GM15510 (cell line): Measurements from ENCODE around the gene PCDH10.

ENCODE experiments used
- POLR2A ChIP-seq: IDR thresholded peaks from 3 replicates; pipeline ENCODE4 v1.6.1; 2011; ENCODE audit warnings: borderline replicate concordance; ENCODE audit not compliant: insufficient read length; ENCODE audit errors: extremely low read depth

PCDH10 gene, protein sequence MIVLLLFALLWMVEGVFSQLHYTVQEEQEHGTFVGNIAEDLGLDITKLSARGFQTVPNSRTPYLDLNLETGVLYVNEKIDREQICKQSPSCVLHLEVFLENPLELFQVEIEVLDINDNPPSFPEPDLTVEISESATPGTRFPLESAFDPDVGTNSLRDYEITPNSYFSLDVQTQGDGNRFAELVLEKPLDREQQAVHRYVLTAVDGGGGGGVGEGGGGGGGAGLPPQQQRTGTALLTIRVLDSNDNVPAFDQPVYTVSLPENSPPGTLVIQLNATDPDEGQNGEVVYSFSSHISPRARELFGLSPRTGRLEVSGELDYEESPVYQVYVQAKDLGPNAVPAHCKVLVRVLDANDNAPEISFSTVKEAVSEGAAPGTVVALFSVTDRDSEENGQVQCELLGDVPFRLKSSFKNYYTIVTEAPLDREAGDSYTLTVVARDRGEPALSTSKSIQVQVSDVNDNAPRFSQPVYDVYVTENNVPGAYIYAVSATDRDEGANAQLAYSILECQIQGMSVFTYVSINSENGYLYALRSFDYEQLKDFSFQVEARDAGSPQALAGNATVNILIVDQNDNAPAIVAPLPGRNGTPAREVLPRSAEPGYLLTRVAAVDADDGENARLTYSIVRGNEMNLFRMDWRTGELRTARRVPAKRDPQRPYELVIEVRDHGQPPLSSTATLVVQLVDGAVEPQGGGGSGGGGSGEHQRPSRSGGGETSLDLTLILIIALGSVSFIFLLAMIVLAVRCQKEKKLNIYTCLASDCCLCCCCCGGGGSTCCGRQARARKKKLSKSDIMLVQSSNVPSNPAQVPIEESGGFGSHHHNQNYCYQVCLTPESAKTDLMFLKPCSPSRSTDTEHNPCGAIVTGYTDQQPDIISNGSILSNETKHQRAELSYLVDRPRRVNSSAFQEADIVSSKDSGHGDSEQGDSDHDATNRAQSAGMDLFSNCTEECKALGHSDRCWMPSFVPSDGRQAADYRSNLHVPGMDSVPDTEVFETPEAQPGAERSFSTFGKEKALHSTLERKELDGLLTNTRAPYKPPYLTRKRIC

GRCh38 chr4:133148690-133149363 lies at the start of gene PCDH10:
Gene PCDH10, plus strand, starts transcription at chr4:133149294. Its CDS starts 847 bp downstream, at chr4:133150141.
- TF ChIP-seq POLR2A = no peak

DNA sequence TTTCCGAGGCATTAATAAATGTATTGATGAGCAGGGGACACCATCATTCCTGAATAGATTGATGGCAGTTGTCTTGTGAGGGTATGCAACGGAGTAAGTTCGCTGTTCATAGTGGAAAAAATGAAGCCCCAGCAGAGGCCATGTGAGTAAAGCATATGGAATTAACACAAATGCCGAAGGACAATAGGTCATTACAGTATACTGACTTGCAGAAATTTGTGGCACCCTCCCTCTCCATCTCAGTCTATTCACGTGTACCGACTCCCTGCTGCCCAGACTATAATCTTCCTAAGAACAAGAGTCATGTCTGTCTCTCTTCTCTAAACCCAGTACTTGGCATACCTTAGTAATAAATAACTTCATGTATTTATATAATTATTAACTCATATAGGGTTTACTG lies 47.1 kb upstream of the PCDH10 start:
- TF ChIP-seq POLR2A = no peak

GRCh38 chr4:133102612-133103409 lies 46.3 kb upstream of the PCDH10 start:
- no peak for TF ChIP-seq POLR2A

GRCh38 chr4:133112641-133113040 lies 36.5 kb upstream of the PCDH10 start:
- no peak for TF ChIP-seq POLR2A

- TF ChIP-seq POLR2A = no peak
Observed at GRCh38 chr4:133124746-133125145, 24.3 kb upstream of the PCDH10 start.

DNA sequence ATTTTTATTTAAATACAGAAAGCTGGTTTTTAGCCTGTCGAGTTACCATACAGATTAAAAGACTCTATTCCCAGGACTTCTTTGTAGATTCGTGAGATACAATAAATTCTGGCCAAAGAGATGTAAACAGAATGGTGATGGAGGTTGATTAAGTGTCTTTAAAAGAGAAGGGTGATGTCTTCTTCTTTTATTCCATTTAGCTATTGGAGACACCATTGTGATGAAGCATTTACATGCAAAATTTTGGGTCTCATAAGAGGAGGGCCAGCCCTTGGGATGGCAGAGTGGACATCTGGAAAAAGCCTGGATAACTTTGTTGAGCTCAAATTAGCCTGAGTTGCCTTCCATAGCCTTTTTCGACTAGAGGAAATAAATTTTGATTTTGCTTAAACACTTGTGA lies 21.6 kb upstream of the PCDH10 start:
- no peak for TF ChIP-seq POLR2A

DNA sequence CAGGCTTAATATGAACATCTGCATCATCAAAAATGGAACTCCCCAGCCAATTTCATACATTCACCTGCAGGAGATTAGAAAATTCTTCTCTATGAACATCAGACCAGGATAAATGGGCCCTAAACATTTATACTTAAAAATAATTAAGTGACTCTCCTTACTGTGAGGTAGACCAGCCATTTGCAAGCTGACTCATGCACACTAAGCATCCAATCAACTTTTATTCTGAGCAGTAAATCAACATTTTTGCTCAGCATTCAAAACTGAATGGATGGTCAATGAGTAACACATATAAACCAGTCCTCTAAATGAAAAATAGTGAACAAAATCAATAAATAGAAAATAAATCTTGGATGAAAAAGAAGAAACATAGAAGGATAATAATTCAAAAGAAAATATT lies 19.9 kb upstream of the PCDH10 start:
- TF ChIP-seq POLR2A = no peak

DNA sequence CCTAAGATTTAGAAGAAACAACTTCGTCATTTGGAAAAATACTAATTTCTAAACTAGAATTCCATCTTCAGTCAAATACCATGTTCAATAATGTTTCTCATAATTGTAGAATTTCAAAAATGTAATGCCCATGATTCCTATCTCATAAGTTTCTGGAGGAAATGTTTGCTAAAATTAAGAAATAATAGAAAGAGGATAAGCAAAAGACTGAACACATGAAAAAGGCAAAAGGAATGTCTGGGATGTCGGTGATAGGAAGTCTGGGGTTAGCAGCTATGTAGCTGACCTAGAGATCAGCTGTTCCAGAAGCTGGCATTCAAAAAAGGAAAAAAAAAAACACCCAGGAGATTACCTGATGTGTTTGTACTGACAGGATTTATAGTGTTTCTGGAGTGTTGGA lies 18.9 kb upstream of the PCDH10 start:
- TF ChIP-seq POLR2A = no peak

DNA sequence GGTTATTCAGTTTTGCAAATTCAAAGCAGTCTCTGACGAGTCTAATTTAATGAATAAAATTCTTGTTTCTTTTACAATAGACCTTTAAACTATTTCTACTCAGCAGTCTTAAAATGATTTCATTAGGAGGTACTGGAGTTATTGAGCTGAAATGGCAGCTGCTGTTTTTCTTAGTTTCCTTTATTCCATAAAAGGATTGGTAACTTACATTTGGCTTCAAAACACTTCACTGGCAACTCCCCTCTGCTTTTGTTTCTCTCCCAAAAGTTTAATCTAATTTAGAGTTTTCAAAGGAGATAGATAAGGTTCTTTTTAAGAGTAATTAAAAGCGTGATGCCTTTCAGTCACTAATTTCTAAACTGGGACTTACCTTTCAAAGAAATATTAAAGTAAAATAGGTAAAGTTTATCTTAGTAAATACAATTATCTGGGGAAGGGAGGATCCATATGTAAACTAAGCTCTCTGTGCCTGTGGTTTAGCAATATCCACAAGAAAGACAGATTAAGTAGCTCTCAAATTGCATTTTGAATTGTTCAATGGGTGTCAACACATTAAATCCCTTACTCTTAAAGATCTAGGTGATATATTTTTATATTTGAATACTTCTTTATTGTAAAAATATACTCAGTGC lies 17.1 kb upstream of the PCDH10 start:
- TF ChIP-seq POLR2A = no peak

DNA sequence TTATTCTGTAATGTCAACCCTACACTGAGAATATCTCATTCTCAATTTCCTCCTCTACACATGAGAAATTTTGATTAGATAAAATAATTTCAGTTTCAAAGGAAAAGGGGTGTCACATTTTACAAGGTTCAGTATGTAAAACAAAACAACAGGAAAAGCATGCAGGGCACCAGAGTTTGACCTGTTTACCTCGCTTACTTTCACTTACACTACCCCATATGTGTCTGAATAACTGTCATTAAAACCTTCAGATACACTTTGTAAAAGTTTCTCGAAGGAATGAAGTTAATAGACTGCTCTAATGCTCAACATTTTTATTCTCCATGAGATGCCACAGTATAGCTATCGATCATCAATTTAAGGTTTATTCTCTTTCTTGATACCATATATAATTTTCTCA lies 12.3 kb upstream of the PCDH10 start:
- no peak for TF ChIP-seq POLR2A

- TF ChIP-seq POLR2A = no peak
Observed at GRCh38 chr4:133137571-133137970, 11.5 kb upstream of the PCDH10 start.

GRCh38 chr4:133143775-133144430 lies 5.2 kb upstream of the PCDH10 start:
- TF ChIP-seq POLR2A = no peak

GRCh38 chr4:133145241-133145640 lies 3.9 kb upstream of the PCDH10 start:
- no peak for TF ChIP-seq POLR2A
